ENCODE results near the gene FOSL2.

GRCh38 chr2:28366149-28366495, 26.5 kb upstream of the FOSL2 start:
- no peak for TF ChIP-seq CTCF (IDR thresholded peaks at IDR 0.05; ENCODE audit: insufficient read depth, low read length)
- TF ChIP-seq SPI1 (IDR thresholded peaks at IDR 0.05; ENCODE audit: borderline replicate concordance, low read depth) = no peak
- no peak for TF ChIP-seq REST (IDR thresholded peaks at IDR 0.05; ENCODE audit: insufficient replicate concordance, low read depth)
- no peak for TF ChIP-seq POLR2AphosphoS5 (IDR thresholded peaks at IDR 0.05; ENCODE audit: low read depth)

All from HL-60 (cell line).